ENCODE results near the gene HPF1.
"Not testable (repeated sequence)": the region's sequence is repeated elsewhere in the genome, so short reads cannot be mapped to it uniquely, and the experiment has no call there.

The HPF1 gene

GRCh38 chr4:169757575-169758184 lies at the start of gene HPF1:
Gene HPF1 (minus strand): TSS chr4:169757944. CDS start chr4:169757877, 67 bp downstream.
- peak; percentile 91 for DNase-seq

DNA sequence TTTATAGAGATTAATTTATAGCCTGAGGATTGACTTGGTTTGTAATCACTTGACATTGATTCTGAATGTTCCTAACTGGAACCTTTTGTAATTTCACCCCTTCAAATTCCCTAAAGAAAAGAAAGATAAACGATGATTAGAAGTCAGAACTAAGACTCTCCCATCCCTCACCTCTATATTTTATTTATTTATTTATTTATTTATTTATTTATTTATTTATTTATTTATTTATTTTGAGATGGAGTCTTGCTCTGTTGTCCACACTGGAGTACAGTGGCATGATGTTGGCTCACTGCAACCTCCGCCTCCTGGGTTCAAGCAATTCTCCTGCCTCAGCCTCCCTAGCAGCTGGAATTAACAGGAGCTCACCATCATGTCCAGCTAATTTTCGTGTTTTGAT lies 49.0 kb upstream of the HPF1 start:
- DNase-seq: not testable (repeated sequence)

DNA sequence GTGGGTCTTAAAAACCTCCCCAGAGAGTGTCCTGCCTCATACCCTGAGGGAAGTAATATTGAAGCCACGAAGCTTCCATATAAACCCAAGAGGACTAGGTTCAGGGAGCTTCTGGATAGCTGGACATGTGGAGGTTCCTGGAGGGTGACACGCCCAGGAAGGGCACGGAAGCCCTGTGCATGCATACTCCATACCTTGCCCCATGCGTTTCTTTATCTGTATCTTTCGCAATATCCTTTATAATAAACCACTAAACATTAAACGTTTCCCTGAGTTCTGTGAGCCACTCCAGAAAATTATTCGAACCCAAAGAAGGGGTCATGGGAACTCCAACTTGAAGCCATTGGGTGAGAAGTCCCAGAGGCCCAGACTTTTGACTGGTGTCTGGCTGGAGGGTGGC lies 45.7 kb upstream of the HPF1 start:
- no peak for DNase-seq

DNA sequence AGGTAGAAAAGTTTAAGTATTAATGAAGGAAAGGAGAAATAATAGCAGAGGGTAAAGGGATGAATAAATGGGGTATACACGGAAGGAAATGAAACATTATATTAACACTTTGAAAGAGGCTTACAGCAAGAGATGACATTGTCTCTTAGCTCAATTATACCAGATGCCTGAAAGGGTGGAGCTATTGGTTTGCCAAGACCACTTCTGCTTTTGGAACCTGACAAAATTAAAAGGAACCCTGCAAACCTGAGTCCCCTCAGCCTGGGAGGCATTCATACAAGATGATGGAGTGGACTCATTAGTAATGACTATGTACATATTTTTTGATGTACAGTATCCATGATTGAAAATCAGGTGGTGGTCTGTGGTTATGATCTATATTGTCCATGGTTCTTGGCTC lies 45.1 kb upstream of the HPF1 start:
- DNase-seq: no peak

GRCh38 chr4:169800541-169800940 lies 42.8 kb upstream of the HPF1 start:
- DNase-seq: no peak

GRCh38 chr4:169799260-169799659 lies 41.5 kb upstream of the HPF1 start:
- no peak for DNase-seq

DNA sequence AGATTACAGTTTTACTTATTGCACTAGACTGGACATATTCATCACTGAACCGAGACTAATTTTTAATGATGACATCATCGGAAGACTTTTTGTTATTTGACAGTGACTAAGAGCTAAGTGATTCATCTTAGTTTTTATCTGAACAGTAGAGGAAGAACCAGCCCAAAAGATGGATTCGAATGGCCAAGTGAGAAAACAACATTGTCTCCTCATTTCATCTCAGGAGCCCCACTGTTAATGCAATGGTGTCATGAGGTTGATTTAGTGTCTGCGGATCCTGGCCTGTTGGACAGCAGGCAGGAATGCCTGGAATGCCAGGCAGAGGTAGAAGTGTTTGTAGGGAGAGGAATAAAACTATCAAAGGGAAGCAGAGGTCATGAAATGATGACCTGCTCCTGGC lies 37.8 kb upstream of the HPF1 start:
- no peak for DNase-seq

- DNase-seq: peak; percentile 27
These were observed 33.9 kb upstream of the HPF1 start for GRCh38 chr4:169791527-169792156.

GRCh38 chr4:169791062-169791461 lies 33.3 kb upstream of the HPF1 start:
- DNase-seq: no peak

DNA sequence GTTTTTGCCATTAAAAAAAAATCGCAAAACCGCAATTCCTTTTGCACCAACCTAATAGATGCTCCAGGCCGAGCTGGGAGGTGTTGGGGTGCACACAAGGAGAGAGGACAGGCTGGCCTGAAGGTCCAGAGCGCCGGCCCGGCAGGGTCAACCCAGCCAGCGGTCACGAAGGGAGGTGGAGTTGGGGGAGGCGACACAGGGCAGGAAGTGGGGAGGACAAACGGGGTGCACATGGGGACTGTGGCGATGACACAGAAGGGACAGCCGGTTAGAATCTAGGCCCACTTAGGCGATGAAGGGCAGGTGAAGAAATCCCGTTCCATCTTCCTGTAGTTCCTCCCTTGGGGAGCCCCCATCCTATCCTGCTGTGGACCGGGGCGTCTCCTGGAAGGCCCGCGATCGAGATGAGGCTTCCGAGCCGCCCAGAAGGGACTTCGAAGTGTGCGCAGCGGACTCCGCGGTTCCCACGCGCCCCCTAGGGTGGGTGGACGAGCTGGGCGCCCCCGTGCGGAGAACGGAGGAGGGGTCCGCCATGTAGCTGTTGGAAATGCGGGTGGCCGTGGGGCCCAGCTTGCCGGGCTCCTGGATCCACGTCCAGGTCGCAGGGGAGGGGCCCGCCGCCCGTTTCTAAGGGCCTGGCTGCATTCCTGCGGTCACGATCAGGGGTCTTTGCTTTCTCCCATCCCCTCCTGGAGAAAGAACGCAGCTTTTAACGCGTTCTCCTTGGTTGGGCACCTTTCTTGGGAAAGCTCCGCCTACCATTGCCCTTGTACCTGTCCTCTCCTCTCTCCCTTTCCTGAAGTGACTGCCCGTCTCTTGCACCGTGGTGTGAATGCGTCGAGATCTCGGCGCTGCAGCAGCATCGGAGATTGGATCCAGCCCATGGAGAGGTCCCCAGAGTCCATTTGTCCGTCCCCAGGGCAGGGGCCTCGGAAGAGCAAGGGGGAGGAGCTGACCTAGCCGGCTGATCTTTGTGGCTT lies 17.0 kb upstream of the HPF1 start:
- DNase-seq: no peak

- no peak for DNase-seq
These were observed 16.1 kb upstream of the HPF1 start for GRCh38 chr4:169773889-169774288.

GRCh38 chr4:169771556-169772080 lies 13.9 kb upstream of the HPF1 start:
- DNase-seq: not testable (repeated sequence)

- DNase-seq: no peak
These were observed 12.7 kb upstream of the HPF1 start for GRCh38 chr4:169770416-169770815.

- DNase-seq: no peak
These were observed 10.6 kb upstream of the HPF1 start for GRCh38 chr4:169768385-169768784.

GRCh38 chr4:169766741-169767140 lies 9.0 kb upstream of the HPF1 start:
- DNase-seq: no peak

DNA sequence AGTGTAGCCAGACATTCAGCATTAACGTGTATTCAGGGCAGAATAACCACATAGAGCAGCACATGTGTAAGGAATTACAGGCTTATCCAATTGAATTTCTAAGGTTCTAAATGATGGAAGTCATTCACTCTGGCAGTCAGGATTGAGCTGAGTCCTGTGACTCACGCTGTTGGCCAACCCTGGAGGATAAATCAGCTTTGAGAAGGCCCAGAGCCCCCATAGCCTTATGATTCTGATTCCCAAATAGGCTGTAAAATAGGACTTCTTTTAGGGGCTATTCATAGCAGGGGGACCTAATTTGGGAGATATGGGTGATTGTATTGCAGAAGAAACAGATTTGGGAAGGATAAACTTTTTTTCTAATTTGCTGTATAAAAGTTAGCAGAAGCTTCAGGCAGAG lies 8.1 kb upstream of the HPF1 start:
- DNase-seq: no peak

DNA sequence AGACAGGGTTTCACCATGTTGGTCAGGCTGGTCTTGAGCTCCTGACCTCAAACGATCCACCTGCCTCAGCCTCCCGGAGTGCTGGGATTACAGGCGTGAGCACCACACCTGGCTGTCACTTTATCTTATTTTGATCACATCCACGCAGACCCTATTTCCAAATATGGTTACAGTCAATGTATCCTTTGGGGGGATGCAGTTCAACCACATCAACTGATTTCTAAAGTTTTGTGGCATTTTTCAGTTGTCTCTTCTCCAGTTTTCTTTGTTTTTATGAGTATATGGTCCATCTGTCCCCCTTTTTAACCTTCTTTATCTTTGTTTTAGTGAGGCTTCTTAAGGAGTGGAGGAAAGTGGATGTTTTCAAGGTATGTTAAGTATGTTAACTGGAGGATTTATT lies 4.1 kb upstream of the HPF1 start:
- no peak for DNase-seq

- no peak for DNase-seq
These were observed 738 bp upstream of the HPF1 start for GRCh38 chr4:169758401-169758962.

DNA sequence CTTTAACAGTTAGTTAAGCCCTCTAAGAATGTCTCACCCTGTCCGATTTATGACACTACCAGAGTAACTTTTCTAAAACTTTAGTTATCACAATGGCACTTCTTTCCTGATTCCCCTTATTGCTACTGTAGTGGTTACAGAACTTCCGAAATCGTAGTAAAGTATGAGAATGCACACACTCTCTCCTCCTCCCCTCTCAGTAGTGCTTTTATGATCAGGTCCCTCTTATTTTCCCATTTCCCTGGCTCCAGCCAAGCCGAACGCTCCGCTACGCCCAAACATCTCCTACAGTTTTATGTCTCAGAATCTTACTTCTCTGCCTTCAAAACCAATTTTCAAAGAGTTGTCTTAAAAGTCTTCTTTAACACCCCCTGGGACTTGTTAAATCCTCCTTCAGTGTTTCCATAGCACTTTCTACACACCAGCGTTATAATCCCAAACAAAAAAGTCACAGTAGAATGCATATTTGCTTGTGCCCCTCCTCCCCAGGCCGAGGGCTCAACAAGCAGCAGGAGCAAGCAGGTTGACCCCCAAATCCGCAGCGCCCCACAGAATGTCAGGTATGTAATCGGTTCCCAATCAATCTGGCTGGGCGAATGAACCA lies 671 bp downstream of the HPF1 start:
- no peak for DNase-seq

DNA sequence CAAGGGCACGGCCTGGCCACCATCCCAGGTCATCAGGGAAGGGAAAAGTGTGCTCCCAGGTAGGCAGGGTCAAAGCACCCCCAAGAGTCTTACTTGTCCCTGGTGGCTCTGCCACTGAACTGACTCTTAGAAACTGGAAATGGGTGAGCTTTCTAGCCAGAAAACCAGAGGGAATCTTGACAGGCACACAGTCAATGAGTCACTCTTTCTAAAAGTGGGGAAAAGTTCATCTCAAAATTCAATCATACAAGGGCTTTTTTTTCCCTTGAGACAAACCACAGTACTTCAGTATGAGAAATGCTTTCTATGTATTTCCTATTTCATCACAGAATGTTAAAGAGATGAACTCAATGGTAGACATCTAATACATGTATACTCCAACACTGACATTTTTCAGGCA lies 12.5 kb downstream of the HPF1 start:
- DNase-seq: no peak

DNA sequence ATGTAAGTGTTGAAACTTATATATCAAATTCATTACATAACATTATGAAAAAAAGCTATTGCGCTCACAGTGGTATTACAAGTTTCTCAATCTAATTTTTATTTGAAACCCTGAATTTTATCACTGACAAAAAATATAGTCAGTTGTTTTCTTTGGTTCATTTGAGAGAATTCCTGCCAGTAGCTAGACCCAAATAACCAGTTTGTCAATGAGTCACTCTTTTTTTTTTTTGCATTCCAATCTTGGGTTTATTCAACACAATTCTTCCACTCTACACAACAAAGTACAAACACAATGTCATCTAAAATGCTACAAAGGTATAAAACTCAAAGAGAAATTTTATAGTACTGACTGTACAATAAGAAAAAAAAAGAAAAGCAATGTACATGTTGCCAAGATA lies 13.1 kb downstream of the HPF1 start:
- no peak for DNase-seq

DNA sequence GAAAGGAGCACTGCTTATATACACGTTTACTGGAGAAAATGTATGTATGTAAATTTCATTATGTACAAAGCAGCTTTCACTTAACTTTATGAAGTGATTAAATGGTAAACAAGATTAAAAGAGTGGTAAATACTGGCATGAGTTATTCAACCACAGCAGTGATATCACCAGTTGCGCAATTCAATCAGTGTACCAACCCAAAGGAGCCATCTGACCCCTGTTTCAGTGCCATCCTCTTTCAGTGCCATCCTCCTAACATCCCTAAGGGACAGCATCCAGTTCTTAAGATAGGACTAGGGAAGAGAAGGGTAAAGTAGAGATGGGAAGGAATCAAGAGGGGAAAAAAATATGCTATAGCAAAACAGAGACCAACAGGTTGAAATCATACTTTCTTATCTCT lies 16.2 kb downstream of the HPF1 start:
- no peak for DNase-seq

GRCh38 chr4:169738604-169739003 lies 19.1 kb downstream of the HPF1 start:
- DNase-seq: not testable (repeated sequence)

Measured in DMS153 (cell line).